Right atrium auricular region (tissue), 2 donors: ENCODE results near the gene PODXL. TPM values are rescaled to one million over a fixed set of nuclear protein-coding genes. Genes with fewer than 3 reads are reported as not detected.
"Not testable (repeated sequence)": the region's sequence is repeated elsewhere in the genome, so short reads cannot be mapped to it uniquely, and the experiment has no call there.

ENCODE experiments used
- DNase-seq: peaks from one replicate; pipeline ENCODE4 v3.0.0-alpha.2; 2019; ENCODE audit warnings: low spot score
- H3K27ac ChIP-seq, 2 donors: fragments of 200-600 bp; sonication (generic); 1 replicate in 1 of 2; 2 replicates in 1 of 2; pipeline ENCODE4 v1.5.1; 2016 to 2019
- H3K27me3 ChIP-seq, 2 donors: fragments of 200-600 bp; sonication (generic); one replicate each; pipeline versions ENCODE4 v1.5.1 to v1.6.0; 2017 to 2019
- H3K36me3 ChIP-seq: fragments of 200-600 bp; sonication (generic); one replicate; pipeline ENCODE4 v1.5.1; 2016
- H3K4me1 ChIP-seq, 2 donors: fragments of 200-600 bp; sonication (generic); one replicate each; pipeline versions ENCODE4 v1.5.1 to v1.6.0; 2017 to 2019
- H3K4me3 ChIP-seq, 2 donors: fragments of 200-600 bp; sonication (generic); 1 replicate in 1 of 2; 2 replicates in 1 of 2; pipeline ENCODE4 v1.5.1; 2017 to 2019; ENCODE audit warnings: mild to moderate bottlenecking in 1 of 2, moderate library complexity in 1 of 2
- H3K9me3 ChIP-seq, 2 donors: fragments of 200-600 bp; sonication (generic); one replicate each; pipeline ENCODE4 v1.5.1; 2019
- total RNA-seq, 2 donors: library from RNA; depleted of rRNA; stranded (reverse); fragments of >200 nt; gene quantifications; one replicate each; pipeline ENCODE4 v1.1.0, GENCODE V29; 2016
- TF ChIP-seq, protein P1 (sequence below), 2 donors: fragments of 200-600 bp; sonication (generic); IDR thresholded peaks; one replicate each; pipeline ENCODE4 v1.5.1; 2019; ENCODE audit warnings: antibody characterized with exemption in 2 of 2

Gene PODXL
- total RNA-seq, 2 donors from 2014 or later, result 47.6 to 144 TPM

DNA sequence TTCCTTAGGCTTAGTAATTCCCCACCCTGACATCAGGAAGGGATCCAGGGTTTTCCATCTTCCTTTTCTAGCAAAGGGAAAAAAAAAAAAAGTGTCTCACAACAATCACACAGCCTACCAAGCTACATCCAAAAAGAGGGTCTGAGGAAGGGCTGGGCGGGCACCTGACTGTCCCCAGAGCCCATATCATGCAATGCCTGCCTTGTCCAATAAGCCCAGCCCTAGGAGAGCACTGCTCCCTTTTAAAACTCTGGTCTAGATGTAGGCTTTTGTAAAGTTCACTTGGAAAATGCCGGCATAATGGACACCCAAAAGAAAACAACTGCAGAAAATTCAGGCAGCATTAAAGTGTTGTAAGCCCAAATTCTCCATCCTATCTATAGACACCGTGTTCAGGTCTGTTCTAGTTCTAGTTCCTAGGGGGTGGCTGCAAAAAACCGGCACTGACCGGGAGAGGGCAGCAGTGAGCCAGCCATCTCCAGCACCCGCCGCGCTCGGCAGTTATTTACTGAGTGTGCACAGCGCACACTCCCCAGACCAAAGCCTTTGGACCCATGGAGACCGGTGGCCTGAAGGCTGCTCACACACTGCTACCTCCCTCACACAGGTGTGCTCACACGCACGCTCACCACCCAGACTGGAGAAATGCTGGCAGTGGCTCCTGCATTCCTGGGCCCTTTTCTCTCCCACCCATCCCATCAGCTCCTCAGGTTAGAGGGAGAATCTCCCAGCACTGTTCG lies 48.7 kb downstream of the PODXL start:
- H3K27me3 ChIP-seq, result no peaks in the 10 kb centered on the region
- TF ChIP-seq, protein P1, sequence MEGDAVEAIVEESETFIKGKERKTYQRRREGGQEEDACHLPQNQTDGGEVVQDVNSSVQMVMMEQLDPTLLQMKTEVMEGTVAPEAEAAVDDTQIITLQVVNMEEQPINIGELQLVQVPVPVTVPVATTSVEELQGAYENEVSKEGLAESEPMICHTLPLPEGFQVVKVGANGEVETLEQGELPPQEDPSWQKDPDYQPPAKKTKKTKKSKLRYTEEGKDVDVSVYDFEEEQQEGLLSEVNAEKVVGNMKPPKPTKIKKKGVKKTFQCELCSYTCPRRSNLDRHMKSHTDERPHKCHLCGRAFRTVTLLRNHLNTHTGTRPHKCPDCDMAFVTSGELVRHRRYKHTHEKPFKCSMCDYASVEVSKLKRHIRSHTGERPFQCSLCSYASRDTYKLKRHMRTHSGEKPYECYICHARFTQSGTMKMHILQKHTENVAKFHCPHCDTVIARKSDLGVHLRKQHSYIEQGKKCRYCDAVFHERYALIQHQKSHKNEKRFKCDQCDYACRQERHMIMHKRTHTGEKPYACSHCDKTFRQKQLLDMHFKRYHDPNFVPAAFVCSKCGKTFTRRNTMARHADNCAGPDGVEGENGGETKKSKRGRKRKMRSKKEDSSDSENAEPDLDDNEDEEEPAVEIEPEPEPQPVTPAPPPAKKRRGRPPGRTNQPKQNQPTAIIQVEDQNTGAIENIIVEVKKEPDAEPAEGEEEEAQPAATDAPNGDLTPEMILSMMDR (IDR thresholded peaks at IDR 0.05), result peak; percentile 93 to 96
- peaks cover 40% of the 10 kb centered on the region for H3K36me3 ChIP-seq

GRCh38 chr7:131506597-131506996 lies 49.8 kb downstream of the PODXL start:
- TF ChIP-seq, protein P1 (IDR thresholded peaks at IDR 0.05), result no peak

More for the DNA sequence above, 48.7 kb downstream of the PODXL start:
- Histone ChIP-seq H3K27ac (peak overlapping the region in 1 of 2 donors; percentile 23), H3K4me1 (peaks cover 0 to 50% of the 10 kb centered on the region in 2 donors), H3K4me3 (no peak overlapping the region), H3K9me3 (no peaks in the 10 kb centered on the region)
- peak; percentile 93 for DNase-seq

GRCh38 chr7:131505636-131506557 lies 50.5 kb downstream of the PODXL start:
- peaks cover 40% of the 10 kb centered on the region for H3K36me3 ChIP-seq

More at GRCh38 chr7:131506597-131506996, 49.8 kb downstream of the PODXL start:
- DNase-seq, result peak; percentile 47
- no peaks in the 10 kb centered on the region for H3K27me3 ChIP-seq
- peaks cover 40% of the 10 kb centered on the region for H3K36me3 ChIP-seq
- H3K27ac ChIP-seq, result peak overlapping the region in 1 of 2 donors; percentile 23
- no peak overlapping the region for H3K4me3 ChIP-seq
- no peaks in the 10 kb centered on the region for H3K9me3 ChIP-seq
- peaks cover 0 to 51% of the 10 kb centered on the region in 2 donors for H3K4me1 ChIP-seq

DNA sequence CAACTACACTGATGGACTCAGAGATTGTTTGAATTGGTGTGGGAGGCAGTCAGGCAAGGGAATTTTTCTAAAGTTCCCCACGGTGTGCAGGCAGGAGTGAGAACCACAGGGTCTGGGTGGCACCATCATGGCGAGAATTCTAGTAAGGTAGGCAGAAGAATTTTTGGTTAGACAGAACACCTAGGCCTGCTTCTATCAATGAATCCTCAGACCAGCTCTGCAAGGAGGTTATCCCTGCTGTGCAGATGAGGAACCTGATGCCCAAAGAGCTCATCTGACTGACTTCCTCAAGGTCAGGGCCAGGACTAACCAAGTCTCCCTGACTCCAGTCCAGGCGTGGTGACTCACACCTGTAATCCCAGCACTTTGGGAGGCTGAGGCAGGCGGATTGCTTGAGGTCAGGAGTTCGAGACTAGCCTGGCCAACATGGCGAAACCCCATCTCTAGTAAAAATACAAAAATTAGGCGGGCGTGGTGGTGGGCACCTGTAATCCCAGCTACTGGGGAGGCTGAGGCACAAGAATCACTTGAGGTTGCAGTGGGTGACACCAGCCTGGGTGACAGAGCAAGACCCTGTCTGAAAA lies 51.3 kb downstream of the PODXL start:
- not testable (repeated sequence) for H3K27ac ChIP-seq, H3K27me3 ChIP-seq, H3K9me3 ChIP-seq, H3K4me3 ChIP-seq
- Histone ChIP-seq H3K36me3 (peaks cover 40% of the 10 kb centered on the region), H3K4me1 (peaks cover 0 to 50% of the 10 kb centered on the region in 2 donors)
- peak; percentile 46 for DNase-seq

More at GRCh38 chr7:131505636-131506557, 50.5 kb downstream of the PODXL start:
- peak; percentile 55 for DNase-seq
- Histone ChIP-seq H3K27me3 (no peaks in the 10 kb centered on the region), H3K4me1 (peaks cover 0 to 50% of the 10 kb centered on the region in 2 donors), H3K9me3 (no peaks in the 10 kb centered on the region), H3K27ac (peak overlapping the region in 1 of 2 donors; percentile 23), H3K4me3 (no peak overlapping the region)
- TF ChIP-seq, protein P1 (IDR thresholded peaks at IDR 0.05), result no peak

DNA sequence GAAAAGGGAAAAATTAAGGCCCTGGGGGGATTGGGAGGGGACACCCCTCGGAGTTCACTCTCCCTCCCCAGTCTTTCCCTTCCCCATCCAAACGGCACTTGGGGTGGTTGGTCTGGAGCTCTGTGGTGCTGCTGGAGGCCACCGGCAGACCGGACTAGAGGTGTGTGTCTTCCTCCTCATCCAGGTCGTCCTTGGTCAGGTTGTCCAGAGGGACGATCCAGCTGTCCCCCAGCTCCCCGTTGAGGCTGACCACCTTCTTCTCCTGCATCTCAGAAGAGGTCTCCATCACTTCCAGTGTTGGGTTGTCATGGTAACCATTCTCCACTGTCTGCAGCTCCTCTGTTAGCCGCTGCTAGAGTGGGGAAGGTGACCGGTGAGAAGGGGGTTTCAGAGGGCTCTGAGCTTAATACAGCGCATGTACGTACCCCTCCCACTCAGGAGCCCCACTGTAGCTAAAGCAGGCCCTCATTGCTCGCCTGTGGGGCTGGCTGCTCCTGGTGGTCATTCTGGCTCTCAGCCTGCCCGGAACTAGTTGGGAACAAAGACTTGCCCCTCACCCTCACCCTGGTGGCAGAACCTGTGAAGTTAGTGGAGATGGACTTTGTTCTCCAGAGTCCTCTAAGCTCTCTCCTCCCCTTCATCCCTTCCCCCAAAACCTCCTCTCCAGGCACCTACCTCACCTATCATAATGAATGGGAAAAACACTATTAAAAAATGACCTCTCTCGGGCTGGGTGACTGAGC lies 52.1 kb downstream of the PODXL start:
- H3K27me3 ChIP-seq, result no peaks in the 10 kb centered on the region
- H3K4me1 ChIP-seq, result peaks cover 0 to 50% of the 10 kb centered on the region in 2 donors
- TF ChIP-seq, protein P1 (IDR thresholded peaks at IDR 0.05), result no peak
- H3K36me3 ChIP-seq, result peaks cover 33% of the 10 kb centered on the region
- H3K4me3 ChIP-seq, result no peak overlapping the region
- no peaks in the 10 kb centered on the region for H3K9me3 ChIP-seq
- H3K27ac ChIP-seq, result peak overlapping the region; percentile 76 to 77
- DNase-seq, result peak; percentile 55
